Glutamatergic neuron (in vitro differentiated cells): ENCODE measurements around the gene CYP2W1. TPM values are rescaled to one million over a fixed set of nuclear protein-coding genes. Genes with fewer than 3 reads are reported as not detected.

Experiments
- DNase-seq: peaks from one replicate; pipeline ENCODE4 v3.0.0; 2022
- H3K27ac Mint-ChIP-seq: one replicate; pipeline ENCODE4 v1.8.0; 2020; ENCODE audit warnings: mild to moderate bottlenecking, mixed read lengths, inconsistent platforms; ENCODE audit not compliant: unreplicated experiment
- H3K27me3 Mint-ChIP-seq: one replicate; pipeline ENCODE4 v1.8.0; 2020; ENCODE audit warnings: mild to moderate bottlenecking, moderate library complexity, mixed read lengths, inconsistent platforms; ENCODE audit not compliant: unreplicated experiment
- H3K36me3 Mint-ChIP-seq: one replicate; pipeline ENCODE4 v1.8.0; 2020; ENCODE audit warnings: mild to moderate bottlenecking, mixed read lengths, inconsistent platforms; ENCODE audit not compliant: unreplicated experiment
- H3K4me1 Mint-ChIP-seq: one replicate; pipeline ENCODE4 v1.8.0; 2020; ENCODE audit warnings: mild to moderate bottlenecking, low read depth, mixed read lengths, inconsistent platforms; ENCODE audit not compliant: unreplicated experiment
- H3K4me3 Mint-ChIP-seq: one replicate; pipeline ENCODE4 v1.8.0; 2020; ENCODE audit warnings: mild to moderate bottlenecking, mixed read lengths, inconsistent platforms; ENCODE audit not compliant: unreplicated experiment
- H3K9me3 Mint-ChIP-seq: one replicate; pipeline ENCODE4 v1.8.0; 2020; ENCODE audit warnings: mild to moderate bottlenecking, moderate library complexity, mixed read lengths, inconsistent platforms; ENCODE audit not compliant: unreplicated experiment
- total RNA-seq: library from RNA; stranded (reverse); fragmentation: NEBNext Ultra II Directional; extraction: Animal tissue kit (Norgen Biotek cat#: 25700); gene quantifications from one replicate; pipeline ENCODE4 v1.2.1, GENCODE V29; 2021; ENCODE audit not compliant: unreplicated experiment
- TF ChIP-seq, protein P1 (sequence below): fragments of 200-600 bp; sonication (generic); IDR thresholded peaks from one replicate; pipeline ENCODE4 v1.5.0; 2021; ENCODE audit not compliant: partially characterized antibody, unreplicated experiment

The CYP2W1 gene
- total RNA-seq, 1 donor from 2014 or later = 1.3 TPM

DNA sequence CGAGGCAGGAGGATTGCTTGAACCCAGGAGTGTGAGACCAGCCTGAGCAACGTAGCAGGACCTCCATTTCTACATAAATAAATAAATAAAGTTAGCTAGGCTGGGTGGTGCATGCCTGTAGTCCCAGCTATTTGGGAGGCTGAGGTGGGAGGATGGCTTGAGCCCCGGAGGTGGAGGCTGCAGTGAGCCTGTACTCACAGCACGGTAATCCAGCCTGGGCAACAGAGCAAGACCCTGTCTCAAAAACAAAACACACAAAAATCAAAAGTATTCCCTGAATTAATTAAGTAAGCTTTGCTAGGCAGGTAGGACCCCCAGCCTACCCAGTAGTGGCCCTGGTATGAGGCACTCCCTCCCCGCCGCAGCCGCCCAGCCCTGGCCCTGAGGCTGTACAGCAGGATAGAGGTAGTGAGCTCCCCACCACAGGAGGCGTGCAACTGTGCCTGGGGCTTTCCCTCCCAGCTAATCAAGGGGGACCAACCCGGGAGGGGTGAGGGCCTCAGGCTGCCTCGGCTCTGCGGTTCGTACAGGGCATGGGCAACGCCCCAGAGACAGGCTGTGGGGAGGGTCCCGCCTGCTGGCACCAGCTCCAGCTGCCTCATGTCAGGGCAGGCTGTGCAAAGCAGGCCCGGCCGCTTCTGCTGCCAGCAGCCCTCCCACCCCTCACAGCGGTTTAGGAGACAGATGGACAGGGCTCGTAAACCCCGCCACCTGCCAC is 1.0 kb upstream of the CYP2W1 start:
- Mint-ChIP-seq H3K27me3 (peaks cover 15% of the 10 kb centered on the region), H3K4me3 (no peak overlapping the region), H3K9me3 (peaks cover 11% of the 10 kb centered on the region), H3K27ac (peak overlapping the region; percentile 91), H3K36me3 (no peaks in the 10 kb centered on the region), H3K4me1 (peaks cover 8% of the 10 kb centered on the region)
- TF ChIP-seq, protein P1, sequence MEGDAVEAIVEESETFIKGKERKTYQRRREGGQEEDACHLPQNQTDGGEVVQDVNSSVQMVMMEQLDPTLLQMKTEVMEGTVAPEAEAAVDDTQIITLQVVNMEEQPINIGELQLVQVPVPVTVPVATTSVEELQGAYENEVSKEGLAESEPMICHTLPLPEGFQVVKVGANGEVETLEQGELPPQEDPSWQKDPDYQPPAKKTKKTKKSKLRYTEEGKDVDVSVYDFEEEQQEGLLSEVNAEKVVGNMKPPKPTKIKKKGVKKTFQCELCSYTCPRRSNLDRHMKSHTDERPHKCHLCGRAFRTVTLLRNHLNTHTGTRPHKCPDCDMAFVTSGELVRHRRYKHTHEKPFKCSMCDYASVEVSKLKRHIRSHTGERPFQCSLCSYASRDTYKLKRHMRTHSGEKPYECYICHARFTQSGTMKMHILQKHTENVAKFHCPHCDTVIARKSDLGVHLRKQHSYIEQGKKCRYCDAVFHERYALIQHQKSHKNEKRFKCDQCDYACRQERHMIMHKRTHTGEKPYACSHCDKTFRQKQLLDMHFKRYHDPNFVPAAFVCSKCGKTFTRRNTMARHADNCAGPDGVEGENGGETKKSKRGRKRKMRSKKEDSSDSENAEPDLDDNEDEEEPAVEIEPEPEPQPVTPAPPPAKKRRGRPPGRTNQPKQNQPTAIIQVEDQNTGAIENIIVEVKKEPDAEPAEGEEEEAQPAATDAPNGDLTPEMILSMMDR = no peak
- peak; percentile 81 for DNase-seq

GRCh38 chr7:982511-983003 is 424 bp upstream of the CYP2W1 start:
- Mint-ChIP-seq H3K27ac (peak overlapping the region; percentile 91), H3K36me3 (no peaks in the 10 kb centered on the region), H3K27me3 (peaks cover 15% of the 10 kb centered on the region), H3K4me3 (no peak overlapping the region), H3K9me3 (peaks cover 11% of the 10 kb centered on the region), H3K4me1 (peaks cover 8% of the 10 kb centered on the region)
- TF ChIP-seq, protein P1 = no peak
- DNase-seq = no peak

- no peak overlapping the region for H3K4me3 Mint-ChIP-seq
- H3K27me3 Mint-ChIP-seq = peaks cover 15% of the 10 kb centered on the region
- H3K4me1 Mint-ChIP-seq = peaks cover 3% of the 10 kb centered on the region
- no peak for DNase-seq
- H3K9me3 Mint-ChIP-seq = peaks cover 11% of the 10 kb centered on the region
- TF ChIP-seq, protein P1 = no peak
- no peak overlapping the region for H3K27ac Mint-ChIP-seq
- no peaks in the 10 kb centered on the region for H3K36me3 Mint-ChIP-seq
Observed at GRCh38 chr7:983616-984071, 663 bp downstream of the CYP2W1 start.

- DNase-seq = no peak
- Mint-ChIP-seq H3K4me3 (no peak overlapping the region), H3K4me1 (peaks cover 3% of the 10 kb centered on the region), H3K27me3 (peaks cover 16% of the 10 kb centered on the region), H3K9me3 (peaks cover 11% of the 10 kb centered on the region), H3K36me3 (no peaks in the 10 kb centered on the region), H3K27ac (no peak overlapping the region)
- TF ChIP-seq, protein P1 = no peak
Observed at GRCh38 chr7:984361-985126, 1.6 kb downstream of the CYP2W1 start.

DNA sequence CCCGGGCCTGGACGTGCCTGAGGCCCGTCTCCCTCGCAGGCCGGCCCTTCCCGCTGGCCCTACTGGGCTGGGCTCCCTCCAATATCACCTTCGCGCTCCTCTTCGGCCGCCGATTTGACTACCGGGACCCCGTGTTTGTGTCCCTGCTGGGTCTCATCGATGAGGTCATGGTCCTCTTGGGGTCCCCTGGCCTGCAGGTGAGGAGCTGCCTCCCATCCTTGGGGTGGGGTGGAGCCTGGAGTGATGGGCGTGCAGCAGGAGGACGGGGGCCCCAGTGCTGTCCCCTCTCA is 2.1 kb downstream of the CYP2W1 start:
- H3K4me1 Mint-ChIP-seq = peaks cover 3% of the 10 kb centered on the region
- peaks cover 11% of the 10 kb centered on the region for H3K9me3 Mint-ChIP-seq
- no peak overlapping the region for H3K27ac Mint-ChIP-seq
- no peaks in the 10 kb centered on the region for H3K36me3 Mint-ChIP-seq
- H3K27me3 Mint-ChIP-seq = peaks cover 18% of the 10 kb centered on the region
- no peak overlapping the region for H3K4me3 Mint-ChIP-seq
- DNase-seq = no peak
- TF ChIP-seq, protein P1 = no peak
